Activated CD8-positive, alpha-beta memory T cell treated with anti-CD3 and anti-CD28 coated beads for 1 hour (primary cell): ENCODE results near the gene NDUFB2.
"Not testable (repeated sequence)": the region's sequence is repeated elsewhere in the genome, so short reads cannot be mapped to it uniquely, and the experiment has no call there.

Experiments used
- DNase-seq, 2 donors: peaks; one replicate each; pipeline ENCODE4 v3.0.0-alpha.2; 2020; ENCODE audit warnings: low read depth in 1 of 2; ENCODE audit errors: extremely low read depth in 1 of 2

Gene NDUFB2

GRCh38 chr7:140732416-140732815 is 35.9 kb downstream of the NDUFB2 start:
- DNase-seq: no peak

GRCh38 chr7:140734096-140734495 is 37.6 kb downstream of the NDUFB2 start:
- no peak for DNase-seq

DNA sequence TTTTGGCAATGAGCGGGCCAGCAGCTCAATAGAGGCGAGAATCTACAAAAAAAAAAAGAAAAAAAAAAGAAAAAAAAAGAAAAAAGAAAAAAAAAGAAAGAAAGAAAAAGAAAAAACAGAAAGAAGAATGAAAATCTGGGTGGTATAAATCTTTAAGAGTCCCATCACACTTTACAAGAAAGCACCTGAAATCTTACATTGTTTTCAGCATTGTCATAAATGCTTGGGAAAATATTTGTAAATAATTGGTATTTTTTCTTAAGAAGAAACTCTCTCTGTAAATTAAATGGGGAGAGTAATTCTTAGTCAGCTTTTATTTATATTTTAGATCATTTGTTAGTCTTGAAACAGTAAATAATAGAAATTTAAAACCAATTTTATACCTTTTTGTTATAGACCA is 38.2 kb downstream of the NDUFB2 start:
- DNase-seq: no peak

GRCh38 chr7:140738280-140738679 is 41.8 kb downstream of the NDUFB2 start:
- no peak for DNase-seq

GRCh38 chr7:140743255-140743654 is 46.7 kb downstream of the NDUFB2 start:
- not testable (repeated sequence) for DNase-seq

DNA sequence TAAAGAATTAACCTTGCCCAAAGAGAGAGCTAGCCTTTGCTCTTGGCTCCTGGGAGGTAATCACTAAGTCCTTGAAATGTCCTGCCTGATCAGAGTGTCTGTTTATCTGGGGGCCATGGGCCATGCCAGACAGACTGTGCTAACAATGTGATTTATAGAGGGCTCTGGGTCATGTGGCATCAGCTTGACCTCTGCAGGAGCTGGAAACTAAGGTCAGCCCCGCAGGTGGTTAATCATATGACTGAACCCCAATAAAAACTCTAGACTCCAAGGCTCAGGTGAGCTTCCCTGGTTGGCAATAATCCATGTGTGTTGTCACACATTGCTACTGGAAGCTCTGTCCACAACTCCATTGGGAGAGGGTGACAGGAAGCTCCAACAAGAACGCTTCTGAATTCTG is 47.5 kb downstream of the NDUFB2 start:
- DNase-seq: no peak

- DNase-seq: no peak
These were observed 49.0 kb downstream of the NDUFB2 start for GRCh38 chr7:140745266-140746058.

DNA sequence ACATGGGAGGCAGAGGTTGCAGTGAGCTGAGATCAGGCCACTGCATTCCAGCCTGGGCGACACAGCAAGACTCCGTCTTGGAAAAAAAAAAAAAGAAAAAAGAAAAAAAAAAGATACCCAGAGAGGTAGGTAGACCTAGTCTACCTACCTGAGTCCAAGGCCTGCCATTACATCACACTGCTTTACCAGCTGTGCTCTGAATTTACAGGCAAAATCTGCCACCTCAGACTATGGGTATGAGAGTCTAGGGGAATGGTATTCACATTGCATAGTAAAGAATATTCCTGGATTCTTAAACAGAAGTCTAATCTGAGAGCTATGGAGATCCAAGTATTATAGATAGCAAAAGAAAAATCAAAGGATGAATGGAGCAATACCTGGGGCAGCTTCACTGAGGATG is 50.2 kb downstream of the NDUFB2 start:
- no peak for DNase-seq

- DNase-seq: no peak
These were observed 56.0 kb downstream of the NDUFB2 start for GRCh38 chr7:140752533-140752932.

DNA sequence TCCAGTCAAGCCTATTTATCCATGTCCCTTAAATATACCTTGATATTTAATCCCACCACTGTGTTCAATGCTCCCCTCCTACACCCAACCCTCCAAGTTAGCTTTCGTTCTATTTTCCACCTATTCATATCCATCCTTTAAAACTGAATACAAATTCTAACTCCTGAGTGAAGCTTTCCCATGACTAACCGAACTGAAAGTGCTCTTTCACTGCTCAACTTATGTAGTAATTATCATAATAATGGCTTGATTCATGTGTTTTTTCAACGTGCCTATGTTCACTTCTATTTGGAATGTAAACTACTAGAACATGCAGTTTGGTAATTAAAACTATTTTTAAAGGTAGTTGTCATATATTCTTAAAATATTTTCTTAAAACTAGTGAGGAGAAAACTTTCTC is 58.0 kb downstream of the NDUFB2 start:
- no peak for DNase-seq
